SJCRH30 (cell line): ENCODE data around the gene C1orf216. TPM values are rescaled to one million over a fixed set of nuclear protein-coding genes. Genes with fewer than 3 reads are reported as not detected.

ENCODE experiments used
- DNase-seq, 2 experiments: peaks; one replicate each; pipeline ENCODE4 v3.0.0-alpha.2; 2015 to 2020
- H3K27ac ChIP-seq: fragments of 250-450 bp; sonication (Bioruptor Pico); 2 replicates; pipeline ENCODE4 v1.5.1; 2020; ENCODE audit warnings: mild to moderate bottlenecking, moderate library complexity
- H3K27me3 ChIP-seq: fragments of 250-450 bp; sonication (Bioruptor Pico); 2 replicates; pipeline ENCODE4 v1.5.1; 2020; ENCODE audit warnings: mild to moderate bottlenecking, moderate library complexity
- H3K36me3 ChIP-seq: fragments of 250-450 bp; sonication (Bioruptor Pico); 2 replicates; pipeline ENCODE4 v1.5.1; 2020; ENCODE audit warnings: mild to moderate bottlenecking, moderate library complexity
- H3K4me1 ChIP-seq: fragments of 250-450 bp; sonication (Bioruptor Pico); 2 replicates; pipeline ENCODE4 v1.5.1; 2020; ENCODE audit warnings: mild to moderate bottlenecking, moderate library complexity
- H3K4me3 ChIP-seq: fragments of 250-450 bp; sonication (Bioruptor Pico); 2 replicates; pipeline ENCODE4 v1.5.1; 2020; ENCODE audit warnings: mild to moderate bottlenecking, moderate library complexity
- H3K9me3 ChIP-seq: fragments of 250-450 bp; sonication (Bioruptor Pico); replicated peaks from 2 replicates; pipeline ENCODE4 v1.5.1; 2020; ENCODE audit warnings: mild to moderate bottlenecking, moderate library complexity
- total RNA-seq: library from RNA; depleted of rRNA; stranded (reverse); fragments of >200 nt; shearing (Covaris generic); gene quantifications from 2 replicates; pipeline ENCODE4 v1.2.3, GENCODE V29; 2014; rRNA removed

Gene C1orf216
- total RNA-seq, 1 experiment from 2014 or later: 12.5 TPM

GRCh38 chr1:35683012-35683411 is 35.7 kb downstream of the C1orf216 start:
- Histone ChIP-seq H3K27ac (no peak overlapping the region), H3K36me3 (no peaks in the 10 kb centered on the region), H3K4me3 (no peak overlapping the region), H3K27me3 (peaks cover 31% of the 10 kb centered on the region), H3K4me1 (peaks cover 4% of the 10 kb centered on the region), H3K9me3 (no peaks in the 10 kb centered on the region)
- DNase-seq: no peak

- H3K4me3 ChIP-seq: no peak overlapping the region
- no peaks in the 10 kb centered on the region for H3K36me3 ChIP-seq
- H3K4me1 ChIP-seq: no peaks in the 10 kb centered on the region
- no peak for DNase-seq
- no peaks in the 10 kb centered on the region for H3K9me3 ChIP-seq
- H3K27me3 ChIP-seq: peaks cover 31% of the 10 kb centered on the region
- no peak overlapping the region for H3K27ac ChIP-seq
Observed at GRCh38 chr1:35680271-35680670, 38.4 kb downstream of the C1orf216 start.

DNA sequence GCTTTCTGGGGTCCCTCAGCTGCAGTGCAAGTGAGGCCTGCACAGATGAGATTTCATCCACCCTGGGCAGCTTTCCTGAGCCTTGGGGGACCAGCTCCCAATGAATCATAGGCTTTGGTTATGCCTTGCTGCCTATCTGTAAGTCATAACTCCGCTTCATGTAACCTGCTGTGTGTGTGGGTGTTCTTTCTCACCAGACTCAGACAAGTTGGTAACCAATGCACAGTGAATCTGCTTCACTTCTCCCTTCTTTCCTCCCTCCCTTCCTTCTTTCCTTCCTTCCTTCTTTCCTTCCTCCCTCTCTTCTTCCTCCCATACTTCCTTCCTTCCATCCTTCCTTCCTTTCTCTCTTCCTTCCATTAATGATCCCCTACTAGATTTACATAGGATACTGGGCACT is 42.9 kb downstream of the C1orf216 start:
- Histone ChIP-seq H3K9me3 (no peaks in the 10 kb centered on the region), H3K4me1 (no peaks in the 10 kb centered on the region), H3K36me3 (no peaks in the 10 kb centered on the region), H3K4me3 (no peak overlapping the region), H3K27me3 (0 out of 2 replicates have a peak, but pooled peaks cover 13% of the 10 kb centered on the region), H3K27ac (no peak overlapping the region)
- DNase-seq: no peak

- Histone ChIP-seq H3K27ac (no peak overlapping the region), H3K36me3 (no peaks in the 10 kb centered on the region), H3K27me3 (peaks cover 6% of the 10 kb centered on the region; the same call in 1 of the 2 replicates), H3K9me3 (no peaks in the 10 kb centered on the region), H3K4me3 (no peak overlapping the region), H3K4me1 (no peaks in the 10 kb centered on the region)
- DNase-seq: no peak
Observed at GRCh38 chr1:35674111-35674510, 44.6 kb downstream of the C1orf216 start.

GRCh38 chr1:35672116-35672515 is 46.6 kb downstream of the C1orf216 start:
- DNase-seq: no peak
- Histone ChIP-seq H3K27ac (no peak overlapping the region), H3K36me3 (no peaks in the 10 kb centered on the region), H3K9me3 (no peaks in the 10 kb centered on the region), H3K4me3 (no peak overlapping the region), H3K27me3 (peaks cover 4% of the 10 kb centered on the region; the same call in 1 of the 2 replicates), H3K4me1 (no peaks in the 10 kb centered on the region)

- H3K9me3 ChIP-seq: no peaks in the 10 kb centered on the region
- peaks cover 4% of the 10 kb centered on the region; the same call in 1 of the 2 replicates for H3K27me3 ChIP-seq
- H3K4me3 ChIP-seq: no peak overlapping the region
- no peak for DNase-seq
- no peaks in the 10 kb centered on the region for H3K36me3 ChIP-seq
- no peak overlapping the region for H3K27ac ChIP-seq
- H3K4me1 ChIP-seq: no peaks in the 10 kb centered on the region
Observed at GRCh38 chr1:35668506-35668905, 50.2 kb downstream of the C1orf216 start.

- H3K27me3 ChIP-seq: peaks cover 4% of the 10 kb centered on the region; the same call in 1 of the 2 replicates
- no peaks in the 10 kb centered on the region for H3K9me3 ChIP-seq
- H3K27ac ChIP-seq: no peak overlapping the region
- H3K4me1 ChIP-seq: no peaks in the 10 kb centered on the region
- H3K4me3 ChIP-seq: no peak overlapping the region
- no peaks in the 10 kb centered on the region for H3K36me3 ChIP-seq
- no peak for DNase-seq
Observed at GRCh38 chr1:35666916-35667315, 51.8 kb downstream of the C1orf216 start.

GRCh38 chr1:35666216-35666615 is 52.5 kb downstream of the C1orf216 start:
- Histone ChIP-seq H3K36me3 (no peaks in the 10 kb centered on the region), H3K27me3 (peaks cover 4% of the 10 kb centered on the region; the same call in 1 of the 2 replicates), H3K4me3 (no peak overlapping the region), H3K9me3 (no peaks in the 10 kb centered on the region), H3K4me1 (no peaks in the 10 kb centered on the region), H3K27ac (no peak overlapping the region)
- no peak for DNase-seq

Other genes starting within 250 kb of the C1orf216 start
- 25.4 and 29.9 TPM in 2 replicates for gene KIAA0319L, start 161.5 kb downstream of the C1orf216 start, total RNA-seq
- gene NCDN, start 161.1 kb downstream of the C1orf216 start, total RNA-seq: 21.2 and 21.7 TPM in 2 replicates
- 9.8 and 10.9 TPM in 2 replicates for gene TFAP2E, start 145.6 kb downstream of the C1orf216 start, total RNA-seq
- gene PSMB2, start 77.4 kb downstream of the C1orf216 start, total RNA-seq: 139 and 150 TPM in 2 replicates
- gene CLSPN, start 51.1 kb upstream of the C1orf216 start, total RNA-seq: 85.8 and 95.4 TPM in 2 replicates
- gene AGO4, start 89.1 kb upstream of the C1orf216 start, total RNA-seq: 11.1 and 17.1 TPM in 2 replicates
- 33.3 and 35.1 TPM in 2 replicates for gene AGO1, start 164.3 kb upstream of the C1orf216 start, total RNA-seq
- gene AGO3, start 212.2 kb upstream of the C1orf216 start, total RNA-seq: 30.4 and 36.4 TPM in 2 replicates